ENCODE results near the gene HMGCR. TPM values are rescaled to one million over a fixed set of nuclear protein-coding genes. Genes with fewer than 3 reads are reported as not detected.

Gene HMGCR
- total RNA-seq, 5 donors from 2014 or later (not counting 1 experiment from before 2014, with no cell fraction given): 29.6 to 47.2 (median 41.6) TPM

- H3K9me3 ChIP-seq: no peaks in the 10 kb centered on the region
- ChIA-PET POLR2A (no interaction called here), CTCF (no interaction called here)
- Mint-ChIP-seq H3K4me3 (no peak overlapping the region), H3K36me3 (peaks cover 6% of the 10 kb centered on the region), H3K27me3 (no peaks in the 10 kb centered on the region), H3K4me1 (peaks cover 0 to 4% (median 4%) of the 10 kb centered on the region in 3 donors), H3K9me3 (no peaks in the 10 kb centered on the region), H3K27ac (no peak overlapping the region)
- DNase-seq: no peak
- H3K36me3 ChIP-seq (ENCODE audit: control insufficient read depth in 2 of 2, extremely low read depth in 1 of 2, insufficient read depth in 1 of 2, low read length in 1 of 2): peaks cover 0 to 7% of the 10 kb centered on the region in 2 donors
- H3K27me3 ChIP-seq (replicated peaks in 1 of 2; ENCODE audit: control insufficient read depth in 2 of 2, extremely low read depth in 1 of 2, insufficient read depth in 2 of 2, low read length in 1 of 2): no peaks in the 10 kb centered on the region
- ATAC-seq (replicated peaks in 1 of 4): no peak
- no peaks in the 10 kb centered on the region for H3K4me1 ChIP-seq (ENCODE audit: control insufficient read depth in 1 of 2, extremely low read depth in 1 of 2, insufficient read depth in 2 of 2, low read length in 2 of 2)
- no peak overlapping the region for H3K4me3 ChIP-seq (ENCODE audit: control insufficient read depth in 1 of 2, extremely low read depth in 1 of 2, low read length in 1 of 2)
- H3K27ac ChIP-seq (ENCODE audit: low read length): no peak overlapping the region
Observed at GRCh38 chr5:75367401-75367800, 30.4 kb downstream of the HMGCR start.

GRCh38 chr5:75368391-75368790, 31.4 kb downstream of the HMGCR start:
- Mint-ChIP-seq H3K4me3 (no peak overlapping the region), H3K27ac (no peak overlapping the region), H3K4me1 (peaks cover 0 to 4% (median 4%) of the 10 kb centered on the region in 3 donors), H3K36me3 (peaks cover 13% of the 10 kb centered on the region), H3K27me3 (no peaks in the 10 kb centered on the region), H3K9me3 (no peaks in the 10 kb centered on the region)
- peaks cover 0 to 5% of the 10 kb centered on the region in 2 donors for H3K36me3 ChIP-seq (ENCODE audit: control insufficient read depth in 2 of 2, extremely low read depth in 1 of 2, insufficient read depth in 1 of 2, low read length in 1 of 2)
- no peak for ATAC-seq (replicated peaks in 1 of 4)
- H3K27me3 ChIP-seq (replicated peaks in 1 of 2; ENCODE audit: control insufficient read depth in 2 of 2, extremely low read depth in 1 of 2, insufficient read depth in 2 of 2, low read length in 1 of 2): no peaks in the 10 kb centered on the region
- H3K4me3 ChIP-seq (ENCODE audit: control insufficient read depth in 1 of 2, extremely low read depth in 1 of 2, low read length in 1 of 2): no peak overlapping the region
- H3K4me1 ChIP-seq (ENCODE audit: control insufficient read depth in 1 of 2, extremely low read depth in 1 of 2, insufficient read depth in 2 of 2, low read length in 2 of 2): no peaks in the 10 kb centered on the region
- CTCF ChIA-PET: no interaction called here
- H3K9me3 ChIP-seq: no peaks in the 10 kb centered on the region
- no peak overlapping the region for H3K27ac ChIP-seq (ENCODE audit: low read length)
- DNase-seq: no peak
- POLR2A ChIA-PET: interaction anchor here in 1 of 2 donors (0.7 kb wide), 1 partner anchor 123 kb away, joined by 5 read pairs; no protein-coding TSS in a partner anchor
- 100% methylated on average over 3 of the region's 4 CpGs for WGBS (ENCODE audit: insufficient coverage)

- no peak overlapping the region for H3K4me3 ChIP-seq (ENCODE audit: control insufficient read depth in 1 of 2, extremely low read depth in 1 of 2, low read length in 1 of 2)
- no peak for ATAC-seq (replicated peaks in 1 of 4)
- ChIA-PET CTCF (interaction anchor here (0.5 to 0.7 kb wide), 4 partner anchors 447 to 1753 kb away, joined by 3 to 6 read pairs (median 6); no protein-coding TSS in a partner anchor), POLR2A (interaction anchor here in 1 of 2 donors (0.7 kb wide), 1 partner anchor 9 kb away, joined by 7 read pairs; no protein-coding TSS in a partner anchor)
- Mint-ChIP-seq H3K4me3 (no peak overlapping the region), H3K27me3 (no peaks in the 10 kb centered on the region), H3K4me1 (no peaks in the 10 kb centered on the region), H3K36me3 (peaks cover 35% of the 10 kb centered on the region), H3K9me3 (no peaks in the 10 kb centered on the region), H3K27ac (no peak overlapping the region)
- H3K9me3 ChIP-seq: no peaks in the 10 kb centered on the region
- H3K27ac ChIP-seq (ENCODE audit: low read length): no peak overlapping the region
- no peaks in the 10 kb centered on the region for H3K4me1 ChIP-seq (ENCODE audit: control insufficient read depth in 1 of 2, extremely low read depth in 1 of 2, insufficient read depth in 2 of 2, low read length in 2 of 2)
- peaks cover 0 to 26% of the 10 kb centered on the region in 2 donors for H3K36me3 ChIP-seq (ENCODE audit: control insufficient read depth in 2 of 2, extremely low read depth in 1 of 2, insufficient read depth in 1 of 2, low read length in 1 of 2)
- no peak for DNase-seq
- no CpG with 5 or more reads among the region's 2 CpGs for WGBS (ENCODE audit: insufficient coverage)
- no peaks in the 10 kb centered on the region for H3K27me3 ChIP-seq (replicated peaks in 1 of 2; ENCODE audit: control insufficient read depth in 2 of 2, extremely low read depth in 1 of 2, insufficient read depth in 2 of 2, low read length in 1 of 2)
Observed at GRCh38 chr5:75373862-75374261, 36.8 kb downstream of the HMGCR start.

- no peak overlapping the region for H3K27ac Mint-ChIP-seq
- ChIA-PET POLR2A (no interaction called here), CTCF (interaction anchor here in 1 of 2 donors (0.5 kb wide), 1 partner anchor 447 kb away, joined by 6 read pairs; no protein-coding TSS in a partner anchor)
- DNase-seq: no peak
- H3K4me1 Mint-ChIP-seq: no peaks in the 10 kb centered on the region
- no peak overlapping the region for H3K4me3 Mint-ChIP-seq
- Histone ChIP-seq H3K27ac (ENCODE audit: low read length) (no peak overlapping the region), H3K9me3 (no peaks in the 10 kb centered on the region), H3K4me1 (ENCODE audit: control insufficient read depth in 1 of 2, extremely low read depth in 1 of 2, insufficient read depth in 2 of 2, low read length in 2 of 2) (no peaks in the 10 kb centered on the region), H3K36me3 (ENCODE audit: control insufficient read depth in 2 of 2, extremely low read depth in 1 of 2, insufficient read depth in 1 of 2, low read length in 1 of 2) (peaks cover 0 to 31% of the 10 kb centered on the region in 2 donors), H3K27me3 (replicated peaks in 1 of 2; ENCODE audit: control insufficient read depth in 2 of 2, extremely low read depth in 1 of 2, insufficient read depth in 2 of 2, low read length in 1 of 2) (no peaks in the 10 kb centered on the region), H3K4me3 (ENCODE audit: control insufficient read depth in 1 of 2, extremely low read depth in 1 of 2, low read length in 1 of 2) (no peak overlapping the region)
- ATAC-seq (replicated peaks in 1 of 4): no peak
- H3K27me3 Mint-ChIP-seq: no peaks in the 10 kb centered on the region
- 96% methylated on average over 7 of the region's 12 CpGs for WGBS (ENCODE audit: insufficient coverage)
- H3K9me3 Mint-ChIP-seq: no peaks in the 10 kb centered on the region
- H3K36me3 Mint-ChIP-seq: peaks cover 37% of the 10 kb centered on the region
Observed at GRCh38 chr5:75374394-75374814, 37.4 kb downstream of the HMGCR start.

- peaks cover 0 to 39% of the 10 kb centered on the region in 2 donors for H3K36me3 ChIP-seq (ENCODE audit: control insufficient read depth in 2 of 2, extremely low read depth in 1 of 2, insufficient read depth in 1 of 2, low read length in 1 of 2)
- ChIA-PET CTCF (interaction anchor here in 1 of 2 donors (0.6 kb wide), 1 partner anchor 699 kb away, joined by 4 read pairs; no protein-coding TSS in a partner anchor), POLR2A (interaction anchor here in 1 of 2 donors (0.5 kb wide), 1 partner anchor 20 kb away, joined by 3 read pairs; no protein-coding TSS in a partner anchor)
- H3K36me3 Mint-ChIP-seq: peaks cover 44% of the 10 kb centered on the region
- H3K4me1 Mint-ChIP-seq: no peaks in the 10 kb centered on the region
- H3K9me3 ChIP-seq: no peaks in the 10 kb centered on the region
- H3K27me3 ChIP-seq (replicated peaks in 1 of 2; ENCODE audit: control insufficient read depth in 2 of 2, extremely low read depth in 1 of 2, insufficient read depth in 2 of 2, low read length in 1 of 2): no peaks in the 10 kb centered on the region
- no peak overlapping the region for H3K27ac Mint-ChIP-seq
- H3K4me3 ChIP-seq (ENCODE audit: control insufficient read depth in 1 of 2, extremely low read depth in 1 of 2, low read length in 1 of 2): no peak overlapping the region
- DNase-seq (no peak), ATAC-seq (replicated peaks in 1 of 4) (no peak)
- H3K27ac ChIP-seq (ENCODE audit: low read length): no peak overlapping the region
- H3K9me3 Mint-ChIP-seq: no peaks in the 10 kb centered on the region
- no peaks in the 10 kb centered on the region for H3K4me1 ChIP-seq (ENCODE audit: control insufficient read depth in 1 of 2, extremely low read depth in 1 of 2, insufficient read depth in 2 of 2, low read length in 2 of 2)
- WGBS (ENCODE audit: insufficient coverage): no CpG with 5 or more reads among the region's 4 CpGs
- H3K4me3 Mint-ChIP-seq: no peak overlapping the region
- no peaks in the 10 kb centered on the region for H3K27me3 Mint-ChIP-seq
Observed at GRCh38 chr5:75375414-75375813, 38.4 kb downstream of the HMGCR start.

GRCh38 chr5:75380099-75380498, 43.1 kb downstream of the HMGCR start:
- Mint-ChIP-seq H3K4me3 (no peak overlapping the region), H3K36me3 (peaks cover 50% of the 10 kb centered on the region), H3K4me1 (no peaks in the 10 kb centered on the region), H3K27ac (no peak overlapping the region), H3K27me3 (no peaks in the 10 kb centered on the region), H3K9me3 (no peaks in the 10 kb centered on the region)
- Histone ChIP-seq H3K27me3 (replicated peaks in 1 of 2; ENCODE audit: control insufficient read depth in 2 of 2, extremely low read depth in 1 of 2, insufficient read depth in 2 of 2, low read length in 1 of 2) (no peaks in the 10 kb centered on the region), H3K36me3 (ENCODE audit: control insufficient read depth in 2 of 2, extremely low read depth in 1 of 2, insufficient read depth in 1 of 2, low read length in 1 of 2) (peaks cover 6 to 54% of the 10 kb centered on the region in 2 donors), H3K9me3 (no peaks in the 10 kb centered on the region), H3K4me3 (ENCODE audit: control insufficient read depth in 1 of 2, extremely low read depth in 1 of 2, low read length in 1 of 2) (no peak overlapping the region), H3K27ac (ENCODE audit: low read length) (no peak overlapping the region), H3K4me1 (ENCODE audit: control insufficient read depth in 1 of 2, extremely low read depth in 1 of 2, insufficient read depth in 2 of 2, low read length in 2 of 2) (no peaks in the 10 kb centered on the region)
- ChIA-PET CTCF (interaction anchor here in 1 of 2 donors (0.6 kb wide), 1 partner anchor 129 kb away, joined by 4 read pairs; no protein-coding TSS in a partner anchor), POLR2A (no interaction called here)
- DNase-seq (no peak), ATAC-seq (replicated peaks in 1 of 4) (no peak)
- WGBS (ENCODE audit: insufficient coverage): no CpG with 5 or more reads among the region's 1 CpG
